Measurements from ENCODE around the gene FBXO42.

The FBXO42 gene

DNA sequence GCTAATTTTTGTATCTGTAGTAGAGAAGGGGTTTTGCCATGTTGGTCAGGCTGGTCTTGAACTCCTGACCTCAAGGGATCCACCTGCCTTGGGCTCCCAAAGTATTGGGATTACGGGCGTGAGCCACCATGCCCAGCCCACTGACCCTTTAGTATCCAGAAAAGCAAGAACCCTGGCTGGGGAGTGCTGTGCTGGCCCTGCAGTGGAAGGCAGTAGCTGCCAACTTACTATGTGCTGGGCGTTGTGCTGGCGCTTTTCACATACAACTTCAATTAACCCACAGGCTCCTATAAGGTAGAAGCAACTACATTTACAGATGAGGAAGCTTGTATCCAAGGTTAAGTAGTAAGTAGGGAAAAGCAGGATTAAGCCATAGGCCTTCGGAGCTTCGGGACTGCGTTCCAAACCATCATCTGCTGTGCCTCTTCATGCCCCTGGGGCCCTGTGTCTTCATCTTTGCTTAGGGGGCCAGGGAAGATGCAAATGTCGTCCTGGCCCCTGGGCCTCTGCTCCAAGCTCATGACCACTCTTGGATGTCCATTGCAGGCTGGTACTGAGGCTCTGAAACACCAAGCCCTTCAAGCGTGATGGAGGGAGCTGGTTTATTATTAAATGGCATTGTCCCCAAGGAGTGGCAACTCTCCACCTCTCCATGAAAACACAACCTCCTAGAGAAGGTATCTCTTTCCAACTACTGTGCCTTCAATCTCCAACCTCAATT lies 106.6 kb downstream of the FBXO42 start:
- DNase-seq (ENCODE audit: extremely low spot score), result no peak
- CTCF ChIA-PET, result interaction anchor here (0.7 to 1.1 kb wide), 3 partner anchors 11 to 46 kb away, joined by 4 to 7 read pairs (median 5); no protein-coding TSS in a partner anchor
- TF ChIP-seq LEF1 (IDR thresholded peaks at IDR 0.05; ENCODE audit: borderline replicate concordance), result no peak
- no peak for TF ChIP-seq L3MBTL2 (conservative IDR thresholded peaks at IDR 0.05)
- no peak for TF ChIP-seq TARDBP (IDR thresholded peaks at IDR 0.05)
- POLR2A ChIA-PET, result interaction anchor here (0.8 kb wide), 1 partner anchor 8 kb away, joined by 3 read pairs; the partner anchor contains the start of gene CPLANE2

DNA sequence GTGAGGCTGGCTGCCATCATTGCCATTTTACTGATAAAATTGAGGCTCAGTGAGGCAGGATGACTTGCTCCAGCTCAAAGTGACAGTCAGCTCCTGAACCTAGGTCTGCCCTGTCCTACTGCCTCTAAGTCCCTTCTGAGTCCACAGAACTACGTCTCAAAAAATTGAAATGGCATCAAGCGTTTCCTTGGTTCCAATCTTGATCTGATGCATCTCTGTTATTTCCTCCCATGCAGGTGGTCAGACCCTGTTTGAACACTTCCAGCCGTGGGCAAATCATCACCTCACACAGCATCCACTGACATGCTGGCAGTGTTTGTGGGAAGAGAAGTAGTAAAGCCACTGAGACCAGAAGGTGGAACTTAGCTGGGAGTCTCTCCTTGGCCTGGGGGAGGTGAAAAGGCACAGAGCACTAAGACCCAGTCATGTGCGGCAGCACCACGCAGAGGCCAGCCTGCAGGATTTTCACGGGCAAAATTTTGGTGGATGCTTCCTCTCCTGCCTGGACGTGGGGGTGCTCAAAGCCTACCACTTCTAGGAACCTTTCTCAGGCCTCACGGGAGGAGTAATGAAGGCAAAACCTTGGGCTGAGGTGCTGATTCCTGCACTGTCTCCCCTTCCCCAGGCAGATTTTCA lies 107.5 kb downstream of the FBXO42 start:
- CTCF ChIA-PET, result interaction anchor here (0.7 to 1.6 kb wide), 6 partner anchors 14 to 162 kb away, joined by 3 to 7 read pairs (median 4); no protein-coding TSS in a partner anchor
- POLR2A ChIA-PET, result interaction anchor here (1.0 kb wide), 1 partner anchor 41 kb away, joined by 4 read pairs; no protein-coding TSS in a partner anchor
- no peak for DNase-seq (ENCODE audit: extremely low spot score)
- TF ChIP-seq FOXK2 (IDR thresholded peaks at IDR 0.05) (no peak), LEF1 (IDR thresholded peaks at IDR 0.05; ENCODE audit: borderline replicate concordance) (no peak), NFRKB (IDR thresholded peaks at IDR 0.05) (no peak), BHLHE40 (IDR thresholded peaks at IDR 0.05; ENCODE audit: borderline replicate concordance) (no peak), ZNF384 (IDR thresholded peaks at IDR 0.05) (no peak), ARNT (IDR thresholded peaks at IDR 0.05) (no peak), FOXA1 (IDR thresholded peaks at IDR 0.05) (no peak), FOXM1 (IDR thresholded peaks at IDR 0.05; ENCODE audit: borderline replicate concordance) (no peak), SP1 (IDR thresholded peaks at IDR 0.05) (no peak), ELF4 (IDR thresholded peaks at IDR 0.05) (no peak), CTBP1 (IDR thresholded peaks at IDR 0.05; ENCODE audit: borderline replicate concordance) (no peak), HDGF (IDR thresholded peaks at IDR 0.05; ENCODE audit: borderline replicate concordance) (no peak), TARDBP (IDR thresholded peaks at IDR 0.05) (no peak), SUZ12 (IDR thresholded peaks at IDR 0.05) (no peak), L3MBTL2 (conservative IDR thresholded peaks at IDR 0.05) (no peak)
- TF ChIP-seq, protein P1, sequence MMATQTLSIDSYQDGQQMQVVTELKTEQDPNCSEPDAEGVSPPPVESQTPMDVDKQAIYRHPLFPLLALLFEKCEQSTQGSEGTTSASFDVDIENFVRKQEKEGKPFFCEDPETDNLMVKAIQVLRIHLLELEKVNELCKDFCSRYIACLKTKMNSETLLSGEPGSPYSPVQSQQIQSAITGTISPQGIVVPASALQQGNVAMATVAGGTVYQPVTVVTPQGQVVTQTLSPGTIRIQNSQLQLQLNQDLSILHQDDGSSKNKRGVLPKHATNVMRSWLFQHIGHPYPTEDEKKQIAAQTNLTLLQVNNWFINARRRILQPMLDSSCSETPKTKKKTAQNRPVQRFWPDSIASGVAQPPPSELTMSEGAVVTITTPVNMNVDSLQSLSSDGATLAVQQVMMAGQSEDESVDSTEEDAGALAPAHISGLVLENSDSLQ (IDR thresholded peaks at IDR 0.05), result no peak

DNA sequence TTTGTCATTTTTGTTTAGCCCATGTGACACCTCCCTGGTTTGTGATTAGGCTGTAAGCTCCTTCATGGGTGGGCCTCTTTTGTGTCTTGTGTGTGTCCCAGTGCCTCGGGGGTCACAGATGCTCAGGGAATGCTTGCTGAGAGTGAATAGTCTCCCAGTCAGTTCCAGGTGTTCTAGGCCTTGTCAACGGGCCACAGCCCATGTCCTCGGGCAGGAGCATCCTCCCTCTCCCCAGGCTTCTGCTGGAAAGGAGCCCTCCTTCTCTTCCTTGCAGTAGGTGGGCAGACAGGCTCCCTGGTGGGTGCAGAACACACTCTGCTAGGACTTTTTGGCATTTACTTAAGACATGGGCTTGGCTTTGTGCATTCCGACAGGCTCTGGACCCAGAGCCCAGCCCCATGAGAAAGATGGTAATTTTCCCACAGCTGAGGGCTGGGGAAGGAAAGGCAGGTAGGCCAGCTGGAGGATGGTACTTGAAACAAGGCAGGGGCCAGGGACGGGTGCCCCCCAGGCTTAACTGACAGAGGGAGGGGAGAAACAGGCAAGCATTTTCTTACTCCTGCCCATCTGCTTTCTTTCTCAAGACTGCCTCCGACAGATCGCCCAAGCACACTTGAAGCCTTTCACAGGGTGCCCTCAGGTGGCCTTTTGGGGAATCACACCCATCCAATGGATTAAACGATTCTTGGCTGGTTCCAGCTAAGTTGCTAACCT lies 108.2 kb downstream of the FBXO42 start:
- ChIA-PET POLR2A (interaction anchor here (1.0 to 1.3 kb wide), 2 partner anchors 38 to 40 kb away, joined by 3 to 4 read pairs; no protein-coding TSS in a partner anchor), CTCF (interaction anchor here (0.7 to 1.6 kb wide), 8 partner anchors 15 to 162 kb away, joined by 3 to 7 read pairs (median 4); no protein-coding TSS in a partner anchor)
- TF ChIP-seq L3MBTL2 (conservative IDR thresholded peaks at IDR 0.05) (no peak), CTBP1 (IDR thresholded peaks at IDR 0.05; ENCODE audit: borderline replicate concordance) (no peak), FOXK2 (IDR thresholded peaks at IDR 0.05) (no peak), HDGF (IDR thresholded peaks at IDR 0.05; ENCODE audit: borderline replicate concordance) (no peak), FOXA1 (IDR thresholded peaks at IDR 0.05) (no peak), TARDBP (IDR thresholded peaks at IDR 0.05) (no peak), BHLHE40 (IDR thresholded peaks at IDR 0.05; ENCODE audit: borderline replicate concordance) (no peak), ARNT (IDR thresholded peaks at IDR 0.05) (no peak), NFRKB (IDR thresholded peaks at IDR 0.05) (no peak), FOXM1 (IDR thresholded peaks at IDR 0.05; ENCODE audit: borderline replicate concordance) (no peak), SUZ12 (IDR thresholded peaks at IDR 0.05) (no peak), LEF1 (IDR thresholded peaks at IDR 0.05; ENCODE audit: borderline replicate concordance) (no peak), ELF4 (IDR thresholded peaks at IDR 0.05) (no peak), SP1 (IDR thresholded peaks at IDR 0.05) (no peak), ZNF384 (IDR thresholded peaks at IDR 0.05) (no peak)
- TF ChIP-seq, protein P1 (IDR thresholded peaks at IDR 0.05), result no peak
- peak; percentile 79 for DNase-seq (ENCODE audit: extremely low spot score)

DNA sequence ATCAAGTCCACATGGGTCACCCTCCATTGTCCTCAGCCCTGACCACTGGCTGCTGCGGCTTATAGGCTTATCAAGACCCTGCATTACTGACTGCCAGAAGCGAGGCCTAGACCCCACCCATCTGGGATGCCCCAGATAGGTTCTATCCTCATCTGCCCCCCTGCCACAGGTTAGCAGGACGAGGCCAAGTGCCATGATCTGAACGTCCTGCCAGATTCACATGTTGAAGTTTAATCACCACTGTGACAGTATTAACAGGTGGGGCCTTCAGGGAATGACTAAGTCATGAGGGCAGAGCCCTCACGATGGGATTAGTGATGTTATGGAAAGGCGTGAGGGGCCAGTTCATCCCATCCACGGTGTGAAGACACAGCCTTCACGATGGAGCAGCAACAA lies 109.1 kb downstream of the FBXO42 start:
- TF ChIP-seq CTBP1 (IDR thresholded peaks at IDR 0.05; ENCODE audit: borderline replicate concordance) (no peak), HDGF (IDR thresholded peaks at IDR 0.05; ENCODE audit: borderline replicate concordance) (no peak), FOXM1 (IDR thresholded peaks at IDR 0.05; ENCODE audit: borderline replicate concordance) (no peak), FOXK2 (IDR thresholded peaks at IDR 0.05) (no peak), L3MBTL2 (conservative IDR thresholded peaks at IDR 0.05) (no peak)
- ChIA-PET CTCF (interaction anchor here (0.6 to 1.6 kb wide), 5 partner anchors 40 to 619 kb away, joined by 3 to 7 read pairs (median 3); no protein-coding TSS in a partner anchor), POLR2A (interaction anchor here (1.2 to 1.3 kb wide), 2 partner anchors 37 to 176 kb away, joined by 3 read pairs; no protein-coding TSS in a partner anchor)
- no peak for DNase-seq (ENCODE audit: extremely low spot score)

DNA sequence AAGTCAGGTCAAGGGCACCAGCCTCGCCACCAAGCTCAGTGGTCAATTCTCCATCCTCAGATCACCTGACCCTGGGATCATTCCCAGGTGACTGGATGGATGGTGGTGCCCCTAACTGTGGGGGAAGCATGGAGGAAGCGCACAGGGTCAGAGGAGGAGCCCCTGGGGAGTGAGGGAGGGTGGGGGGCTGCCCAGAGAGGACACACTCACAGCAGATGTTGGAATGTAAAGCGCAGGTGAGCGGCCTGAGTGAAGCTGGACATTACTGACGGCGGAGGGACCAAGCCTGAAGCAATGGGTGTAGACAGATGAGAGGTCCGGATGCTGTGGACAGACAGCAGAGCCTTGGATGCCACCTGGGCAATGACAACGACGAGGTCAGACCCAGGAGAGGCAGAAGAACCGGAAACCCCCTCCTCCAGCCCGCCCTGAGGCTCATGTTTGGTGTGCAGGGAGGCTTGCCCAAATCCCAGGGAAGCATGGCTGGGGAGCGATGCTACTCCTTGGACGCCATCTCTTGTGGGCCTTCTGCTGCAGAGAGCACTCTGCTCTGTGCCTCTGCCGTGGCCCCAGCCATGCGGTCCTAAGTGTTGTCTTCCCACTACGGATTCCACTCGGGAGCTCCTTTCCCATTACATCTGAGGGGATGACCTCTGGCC lies 109.6 kb downstream of the FBXO42 start:
- no peak for DNase-seq (ENCODE audit: extremely low spot score)
- TF ChIP-seq FOXA1 (IDR thresholded peaks at IDR 0.05) (no peak), SUZ12 (IDR thresholded peaks at IDR 0.05) (no peak), FOXM1 (IDR thresholded peaks at IDR 0.05; ENCODE audit: borderline replicate concordance) (no peak), ELF4 (IDR thresholded peaks at IDR 0.05) (no peak), LEF1 (IDR thresholded peaks at IDR 0.05; ENCODE audit: borderline replicate concordance) (no peak), FOXK2 (IDR thresholded peaks at IDR 0.05) (no peak), BHLHE40 (IDR thresholded peaks at IDR 0.05; ENCODE audit: borderline replicate concordance) (no peak), SP1 (IDR thresholded peaks at IDR 0.05) (no peak), HDGF (IDR thresholded peaks at IDR 0.05; ENCODE audit: borderline replicate concordance) (no peak), TARDBP (IDR thresholded peaks at IDR 0.05) (no peak), NFRKB (IDR thresholded peaks at IDR 0.05) (no peak), ZNF384 (IDR thresholded peaks at IDR 0.05) (no peak), L3MBTL2 (conservative IDR thresholded peaks at IDR 0.05) (no peak)
- TF ChIP-seq, protein P1 (IDR thresholded peaks at IDR 0.05), result no peak
- ChIA-PET POLR2A (interaction anchor here (1.2 to 1.3 kb wide), 2 partner anchors 36 to 175 kb away, joined by 3 read pairs; no protein-coding TSS in a partner anchor), CTCF (interaction anchor here (0.6 kb wide), 2 partner anchors 158 to 619 kb away, joined by 3 read pairs; no protein-coding TSS in a partner anchor)

All from HEK293T (cell line).